Measurements from ENCODE around the gene ANO9. TPM values are rescaled to one million over a fixed set of nuclear protein-coding genes. Genes with fewer than 3 reads are reported as not detected.
"Not testable (repeated sequence)": the region's sequence is repeated elsewhere in the genome, so short reads cannot be mapped to it uniquely, and the experiment has no call there.

ANO9 gene
- total RNA-seq, 1 donor from 2014 or later, result 1.3 TPM

DNA sequence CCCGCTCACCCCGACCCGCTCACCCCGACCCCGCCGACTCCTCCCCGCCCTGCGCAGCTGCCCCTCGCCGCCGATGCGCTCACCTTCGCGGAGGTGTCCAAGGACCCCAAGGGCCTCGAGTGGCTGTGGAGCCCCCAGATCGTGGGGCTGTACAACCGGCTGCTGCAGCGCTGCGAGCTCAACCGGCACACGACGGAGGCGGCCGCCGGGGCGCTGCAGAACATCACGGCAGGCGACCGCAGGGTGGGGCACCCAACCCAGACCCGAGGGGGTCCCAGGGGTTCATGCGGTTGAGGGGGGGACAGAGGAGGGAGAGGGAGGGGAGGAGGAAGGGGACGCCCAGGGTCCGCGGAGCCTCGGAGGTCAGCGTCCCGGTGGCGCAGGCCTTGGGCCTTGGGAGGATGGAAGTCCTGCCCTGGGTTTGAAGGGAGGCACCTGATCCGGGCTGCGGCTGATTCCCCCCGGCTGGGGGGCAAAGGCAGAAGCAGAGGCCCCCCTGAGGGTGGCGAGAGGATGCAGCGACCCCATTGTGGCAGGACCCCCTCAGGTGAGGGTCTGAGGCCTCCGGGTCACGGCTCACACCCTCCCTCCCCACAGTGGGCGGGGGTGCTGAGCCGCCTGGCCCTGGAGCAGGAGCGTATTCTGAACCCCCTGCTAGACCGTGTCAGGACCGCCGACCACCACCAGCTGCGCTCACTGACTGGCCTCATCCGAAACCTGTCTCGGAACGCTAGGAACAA, 38.6 kb downstream of the ANO9 start:
- H4K20me1 ChIP-seq (ENCODE audit: low read depth), result no peaks in the 10 kb centered on the region
- no peaks in the 10 kb centered on the region for H3K36me3 ChIP-seq
- no peaks in the 10 kb centered on the region for H3K36me3 Mint-ChIP-seq
- no peaks in the 10 kb centered on the region for H3K4me1 Mint-ChIP-seq
- no peak overlapping the region for H3K4me3 ChIP-seq
- peaks cover 4% of the 10 kb centered on the region for H3F3A ChIP-seq (ENCODE audit: low read depth)
- no peak overlapping the region for H3K4me2 ChIP-seq
- H3K27me3 ChIP-seq, result peaks cover 15% of the 10 kb centered on the region
- no peak overlapping the region for H3K9ac ChIP-seq
- no peak overlapping the region for H2AFZ ChIP-seq (replicated peaks)
- peaks cover 9% of the 10 kb centered on the region for H3K9me3 Mint-ChIP-seq
- no peaks in the 10 kb centered on the region for H3K9me3 ChIP-seq (ENCODE audit: low read depth)
- H3K4me3 Mint-ChIP-seq, result no peak overlapping the region
- no peak overlapping the region for H3K27ac Mint-ChIP-seq
- no peak overlapping the region for H3K27ac ChIP-seq
- peaks cover 9% of the 10 kb centered on the region for H3K27me3 Mint-ChIP-seq (ENCODE audit: insufficient read depth, low read depth)
- H3K4me1 ChIP-seq, result no peaks in the 10 kb centered on the region
- TF ChIP-seq EZH2phosphoT487 (IDR thresholded peaks at IDR 0.05) (no peak), CTCF (IDR thresholded peaks at IDR 0.05) (no peak)
- no peaks in the 10 kb centered on the region for H3K79me2 ChIP-seq (ENCODE audit: low read depth)
- no peak for DNase-seq (ENCODE audit: low spot score)

GRCh38 chr11:401196-401595, 40.6 kb downstream of the ANO9 start:
- H3K9me3 ChIP-seq (ENCODE audit: low read depth); H3F3A ChIP-seq (ENCODE audit: low read depth); H4K20me1 ChIP-seq (ENCODE audit: low read depth); H3K9ac ChIP-seq; H3K4me1 Mint-ChIP-seq; H3K27ac ChIP-seq; DNase-seq (ENCODE audit: low spot score); H3K36me3 Mint-ChIP-seq; H3K36me3 ChIP-seq; H3K27me3 Mint-ChIP-seq (ENCODE audit: insufficient read depth, low read depth); H3K27me3 ChIP-seq; H2AFZ ChIP-seq (replicated peaks); H3K4me3 Mint-ChIP-seq; H3K4me3 ChIP-seq; H3K4me1 ChIP-seq; H3K9me3 Mint-ChIP-seq; H3K4me2 ChIP-seq; H3K79me2 ChIP-seq (ENCODE audit: low read depth); H3K27ac Mint-ChIP-seq: not testable (repeated sequence)

GRCh38 chr11:400241-400689, 41.5 kb downstream of the ANO9 start:
- no peaks in the 10 kb centered on the region for H3K9me3 ChIP-seq (ENCODE audit: low read depth)
- no peak overlapping the region for H2AFZ ChIP-seq (replicated peaks)
- H3K79me2 ChIP-seq (ENCODE audit: low read depth), result no peaks in the 10 kb centered on the region
- TF ChIP-seq EZH2phosphoT487 (IDR thresholded peaks at IDR 0.05), result no peak
- TF ChIP-seq EZH2 (IDR thresholded peaks at IDR 0.05), result no peak
- TF ChIP-seq CTCF (IDR thresholded peaks at IDR 0.05), result no peak
- no peak overlapping the region for H3K4me3 ChIP-seq
- no peaks in the 10 kb centered on the region for H4K20me1 ChIP-seq (ENCODE audit: low read depth)
- H3K9ac ChIP-seq, result no peak overlapping the region
- Mint-ChIP-seq H3K4me1 (no peaks in the 10 kb centered on the region), H3K27ac (no peak overlapping the region), H3K4me3 (no peak overlapping the region), H3K27me3 (ENCODE audit: insufficient read depth, low read depth) (peaks cover 7% of the 10 kb centered on the region), H3K9me3 (peaks cover 9% of the 10 kb centered on the region), H3K36me3 (no peaks in the 10 kb centered on the region)
- H3K4me2 ChIP-seq, result no peak overlapping the region
- no peak for DNase-seq (ENCODE audit: low spot score)
- no peak overlapping the region for H3K27ac ChIP-seq
- H3K36me3 ChIP-seq, result no peaks in the 10 kb centered on the region
- H3F3A ChIP-seq (ENCODE audit: low read depth), result no peaks in the 10 kb centered on the region
- H3K27me3 ChIP-seq, result no peaks in the 10 kb centered on the region
- no peaks in the 10 kb centered on the region for H3K4me1 ChIP-seq

DNA sequence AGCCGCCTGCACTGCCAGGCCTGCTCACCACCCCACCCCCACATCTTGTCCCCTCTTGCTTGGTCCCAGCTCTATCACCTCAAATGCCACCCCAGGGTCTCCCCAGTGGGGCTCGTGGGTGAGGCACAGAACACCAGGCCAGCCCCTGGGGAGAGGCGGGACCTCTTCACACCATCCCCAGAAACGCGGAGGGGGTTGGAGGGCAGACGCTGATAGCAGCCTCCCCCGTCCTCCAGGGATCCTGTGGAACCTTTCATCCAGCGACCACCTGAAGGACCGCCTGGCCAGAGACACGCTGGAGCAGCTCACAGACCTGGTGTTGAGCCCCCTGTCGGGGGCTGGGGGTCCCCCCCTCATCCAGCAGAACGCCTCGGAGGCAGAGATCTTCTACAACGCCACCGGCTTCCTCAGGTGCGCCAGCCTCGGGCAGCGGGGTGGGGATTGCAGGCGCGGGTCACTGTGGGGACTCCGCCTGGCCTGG, 42.0 kb downstream of the ANO9 start:
- Mint-ChIP-seq H3K4me1 (no peaks in the 10 kb centered on the region), H3K4me3 (no peak overlapping the region), H3K36me3 (no peaks in the 10 kb centered on the region), H3K27ac (no peak overlapping the region), H3K27me3 (ENCODE audit: insufficient read depth, low read depth) (peaks cover 7% of the 10 kb centered on the region), H3K9me3 (peaks cover 9% of the 10 kb centered on the region)
- Histone ChIP-seq H3K27me3 (no peaks in the 10 kb centered on the region), H3F3A (ENCODE audit: low read depth) (no peaks in the 10 kb centered on the region), H4K20me1 (ENCODE audit: low read depth) (no peaks in the 10 kb centered on the region), H3K79me2 (ENCODE audit: low read depth) (no peaks in the 10 kb centered on the region), H3K4me3 (no peak overlapping the region), H3K9ac (no peak overlapping the region), H3K4me1 (no peaks in the 10 kb centered on the region), H3K4me2 (no peak overlapping the region), H3K27ac (no peak overlapping the region), H3K36me3 (no peaks in the 10 kb centered on the region), H2AFZ (replicated peaks) (no peak overlapping the region), H3K9me3 (ENCODE audit: low read depth) (no peaks in the 10 kb centered on the region)
- TF ChIP-seq EZH2phosphoT487 (IDR thresholded peaks at IDR 0.05) (no peak), EZH2 (IDR thresholded peaks at IDR 0.05) (no peak)
- DNase-seq (ENCODE audit: low spot score), result no peak
